Esophagus muscularis mucosa (tissue), 4 donors: ENCODE results near the gene RPRML. TPM values are rescaled to one million over a fixed set of nuclear protein-coding genes. Genes with fewer than 3 reads are reported as not detected.

Experiments
- DNase-seq: peaks from one replicate; pipeline ENCODE4 v3.0.0-alpha.2; 2017; ENCODE audit errors: extremely low spot score
- H3K27ac ChIP-seq, 4 donors: fragments of 200-600 bp; sonication (generic); replicated peaks in 1 of 4; 1 replicate in 3 of 4; 2 replicates in 1 of 4; pipeline ENCODE4 v1.5.1; 2016 to 2019; ENCODE audit warnings: mild to moderate bottlenecking in 1 of 4
- H3K27me3 ChIP-seq, 4 donors: fragments of 200-600 bp; sonication (generic); one replicate each; pipeline versions ENCODE4 v1.5.1 to v1.6.0; 2016 to 2019
- H3K36me3 ChIP-seq, 4 donors: fragments of 200-600 bp; sonication (generic); one replicate each; pipeline ENCODE4 v1.5.1; 2016 to 2019
- H3K4me1 ChIP-seq, 4 donors: fragments of 200-600 bp; sonication (generic); one replicate each; pipeline ENCODE4 v1.5.1; 2016 to 2019
- H3K4me3 ChIP-seq, 4 donors: fragments of 200-600 bp; sonication (generic); 1 replicate in 2 of 4; 2 replicates in 2 of 4; pipeline ENCODE4 v1.5.1; 2016 to 2019; ENCODE audit warnings: mild to moderate bottlenecking in 4 of 4, moderate library complexity in 1 of 4
- H3K9me3 ChIP-seq, 4 donors: fragments of 200-600 bp; sonication (generic); 1 replicate in 3 of 4; 2 replicates in 1 of 4; pipeline ENCODE4 v1.5.1; 2016 to 2019
- EP300 ChIP-seq: sonication (generic); formaldehyde crosslinking; IDR thresholded peaks from one replicate; pipeline ENCODE4 v1.6.1; 2017; ENCODE audit warnings: antibody characterized with exemption
- POLR2A ChIP-seq: fragments of 450-650 bp; IDR thresholded peaks from one replicate; pipeline ENCODE4 v1.6.1; 2017; ENCODE audit warnings: antibody characterized with exemption, moderate library complexity, mild to moderate bottlenecking, low read depth
- POLR2AphosphoS5 ChIP-seq, 2 donors: sonication (generic); formaldehyde crosslinking; IDR thresholded peaks; one replicate each; pipeline ENCODE4 v1.6.1; 2017; ENCODE audit warnings: antibody characterized with exemption in 2 of 2
- WGBS: methylation state at CpG from one replicate; pipeline ENCODE4 v1.1.5; 2018; 5-methylcytosine and 5-hydroxymethylcytosine counted together
- intact Hi-C: fragments of 100-400 bp; cut with DNase I; formaldehyde crosslinking; loops from one replicate; pipeline ENCODE4 v1.15.1; 2023
- total RNA-seq, 4 donors: library from RNA; depleted of rRNA; stranded (reverse); fragments of >200 nt; gene quantifications; one replicate each; pipeline versions ENCODE4 v1.1.0 to v1.2.1, GENCODE V29; 2016
- TF ChIP-seq, protein P1 (sequence below), 3 experiments: fragments of 200-600 bp in 2 of 3; fragments of 450-650 bp in 1 of 3; sonication (generic) in 2 of 3; IDR thresholded peaks; one replicate each; pipeline ENCODE4 v1.5.1; 2017 to 2019; ENCODE audit warnings: antibody characterized with exemption in 3 of 3, mild to moderate bottlenecking in 2 of 3, moderate library complexity in 1 of 3

Gene RPRML
- total RNA-seq, 4 donors from 2014 or later, result 0.26 to 0.50 TPM; not detected in 2

DNA sequence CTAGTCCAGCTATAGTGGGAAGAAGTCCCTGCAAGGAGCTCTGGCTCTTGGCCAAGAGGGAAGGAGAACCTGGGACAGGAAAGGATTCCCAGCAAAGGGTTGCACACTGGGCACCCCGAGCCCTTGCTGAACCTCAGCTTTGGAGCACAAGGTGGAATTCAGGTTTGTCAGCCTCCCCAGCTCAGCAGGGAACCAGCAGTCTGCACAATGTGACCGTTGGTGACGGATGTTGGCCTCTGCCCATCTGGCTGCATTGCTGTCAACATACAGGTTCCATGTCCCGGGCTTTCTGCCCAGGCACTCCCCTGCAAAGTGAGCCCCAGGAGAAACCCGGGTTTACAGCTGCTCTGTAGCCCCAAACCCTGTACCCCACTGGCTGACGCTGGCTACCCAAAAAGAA is 6.7 kb downstream of the RPRML start:
- peaks cover 0 to 28% (median 5%) of the 10 kb centered on the region in 4 donors for H3K27me3 ChIP-seq
- H3K36me3 ChIP-seq, result peaks cover 0 to 25% (median 10%) of the 10 kb centered on the region in 4 donors
- no peaks in the 10 kb centered on the region for H3K9me3 ChIP-seq
- TF ChIP-seq, protein P1, sequence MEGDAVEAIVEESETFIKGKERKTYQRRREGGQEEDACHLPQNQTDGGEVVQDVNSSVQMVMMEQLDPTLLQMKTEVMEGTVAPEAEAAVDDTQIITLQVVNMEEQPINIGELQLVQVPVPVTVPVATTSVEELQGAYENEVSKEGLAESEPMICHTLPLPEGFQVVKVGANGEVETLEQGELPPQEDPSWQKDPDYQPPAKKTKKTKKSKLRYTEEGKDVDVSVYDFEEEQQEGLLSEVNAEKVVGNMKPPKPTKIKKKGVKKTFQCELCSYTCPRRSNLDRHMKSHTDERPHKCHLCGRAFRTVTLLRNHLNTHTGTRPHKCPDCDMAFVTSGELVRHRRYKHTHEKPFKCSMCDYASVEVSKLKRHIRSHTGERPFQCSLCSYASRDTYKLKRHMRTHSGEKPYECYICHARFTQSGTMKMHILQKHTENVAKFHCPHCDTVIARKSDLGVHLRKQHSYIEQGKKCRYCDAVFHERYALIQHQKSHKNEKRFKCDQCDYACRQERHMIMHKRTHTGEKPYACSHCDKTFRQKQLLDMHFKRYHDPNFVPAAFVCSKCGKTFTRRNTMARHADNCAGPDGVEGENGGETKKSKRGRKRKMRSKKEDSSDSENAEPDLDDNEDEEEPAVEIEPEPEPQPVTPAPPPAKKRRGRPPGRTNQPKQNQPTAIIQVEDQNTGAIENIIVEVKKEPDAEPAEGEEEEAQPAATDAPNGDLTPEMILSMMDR (IDR thresholded peaks at IDR 0.05), result no peak
- TF ChIP-seq POLR2A, result no peak
- TF ChIP-seq EP300, result no peak
- TF ChIP-seq POLR2AphosphoS5 (IDR thresholded peaks at IDR 0.05), result no peak
- intact Hi-C loops, result no loop called here
- no peaks in the 10 kb centered on the region for H3K4me1 ChIP-seq
- no peak overlapping the region for H3K27ac ChIP-seq
- 70% methylated on average over 4 of the region's 6 CpGs for WGBS
- no peak for DNase-seq
- H3K4me3 ChIP-seq, result no peak overlapping the region

DNA sequence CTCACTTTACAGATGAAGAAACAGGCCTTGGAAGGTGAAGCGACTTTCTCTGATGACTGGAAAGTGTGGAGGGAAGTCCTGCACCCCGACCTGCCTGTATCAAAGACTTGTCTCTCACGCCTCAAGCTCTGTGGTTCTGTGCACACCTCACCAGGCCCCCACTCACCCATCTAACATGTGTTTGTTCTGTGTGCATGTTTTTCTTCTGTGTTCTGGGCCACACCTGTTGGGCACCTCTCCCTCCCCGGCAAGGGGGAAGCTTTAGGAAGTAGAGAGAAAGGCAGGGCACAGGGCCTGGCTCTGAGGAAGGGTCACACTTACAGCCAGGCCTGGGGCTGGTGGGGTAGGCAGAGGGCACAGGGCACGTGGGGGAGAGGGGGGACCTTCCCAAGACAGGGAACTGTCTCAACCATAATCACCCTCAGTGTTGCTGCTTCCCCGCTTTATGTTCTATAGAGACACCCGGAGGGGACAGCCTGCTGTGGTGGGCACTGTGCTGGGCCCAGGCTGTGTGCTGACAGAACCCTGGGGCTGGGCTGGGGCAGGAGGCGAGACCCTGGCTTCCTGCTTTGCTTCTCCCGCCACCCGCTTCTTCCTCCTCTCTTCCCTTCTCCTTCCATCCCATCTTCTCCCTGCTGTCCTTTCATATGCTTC is 7.3 kb downstream of the RPRML start:
- Histone ChIP-seq H3K36me3 (peaks cover 0 to 31% (median 14%) of the 10 kb centered on the region in 4 donors), H3K4me3 (no peak overlapping the region), H3K4me1 (no peaks in the 10 kb centered on the region), H3K27ac (no peak overlapping the region), H3K27me3 (peaks cover 0 to 22% (median 4%) of the 10 kb centered on the region in 4 donors), H3K9me3 (no peaks in the 10 kb centered on the region)
- TF ChIP-seq EP300 (no peak), POLR2A (no peak), POLR2AphosphoS5 (IDR thresholded peaks at IDR 0.05) (no peak)
- TF ChIP-seq, protein P1 (IDR thresholded peaks at IDR 0.05), result no peak
- no peak for DNase-seq
- intact Hi-C loops, result no loop called here
- 79% methylated on average over 10 of the region's 10 CpGs for WGBS

DNA sequence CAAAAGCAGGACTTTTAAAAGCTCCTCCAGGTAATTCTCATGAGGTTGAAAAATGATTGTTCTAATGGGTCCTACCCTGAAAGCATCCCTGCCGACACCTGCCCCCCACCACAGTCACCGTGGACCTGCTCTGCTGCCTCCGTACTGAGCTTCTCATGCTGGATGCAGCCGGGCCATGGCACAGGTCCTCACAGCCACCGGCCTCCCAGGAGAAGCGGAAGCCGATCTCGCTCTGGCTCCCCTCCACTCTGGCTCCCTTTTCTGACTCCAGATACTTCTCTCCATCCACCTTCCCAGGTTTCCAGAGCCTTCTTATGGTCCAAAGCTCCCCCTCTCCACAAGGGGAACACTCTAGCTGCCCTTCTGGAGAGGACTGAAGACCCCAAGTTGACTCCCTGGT is 10.2 kb downstream of the RPRML start:
- Histone ChIP-seq H3K4me1 (no peaks in the 10 kb centered on the region), H3K27ac (no peak overlapping the region), H3K9me3 (no peaks in the 10 kb centered on the region), H3K4me3 (no peak overlapping the region), H3K36me3 (peaks cover 0 to 38% (median 15%) of the 10 kb centered on the region in 4 donors), H3K27me3 (no peaks in the 10 kb centered on the region)
- 94% methylated on average over 8 of the region's 8 CpGs for WGBS
- DNase-seq, result no peak
- intact Hi-C loops, result no loop called here
- TF ChIP-seq POLR2AphosphoS5 (IDR thresholded peaks at IDR 0.05) (no peak), EP300 (no peak), POLR2A (no peak)
- TF ChIP-seq, protein P1 (IDR thresholded peaks at IDR 0.05), result no peak

DNA sequence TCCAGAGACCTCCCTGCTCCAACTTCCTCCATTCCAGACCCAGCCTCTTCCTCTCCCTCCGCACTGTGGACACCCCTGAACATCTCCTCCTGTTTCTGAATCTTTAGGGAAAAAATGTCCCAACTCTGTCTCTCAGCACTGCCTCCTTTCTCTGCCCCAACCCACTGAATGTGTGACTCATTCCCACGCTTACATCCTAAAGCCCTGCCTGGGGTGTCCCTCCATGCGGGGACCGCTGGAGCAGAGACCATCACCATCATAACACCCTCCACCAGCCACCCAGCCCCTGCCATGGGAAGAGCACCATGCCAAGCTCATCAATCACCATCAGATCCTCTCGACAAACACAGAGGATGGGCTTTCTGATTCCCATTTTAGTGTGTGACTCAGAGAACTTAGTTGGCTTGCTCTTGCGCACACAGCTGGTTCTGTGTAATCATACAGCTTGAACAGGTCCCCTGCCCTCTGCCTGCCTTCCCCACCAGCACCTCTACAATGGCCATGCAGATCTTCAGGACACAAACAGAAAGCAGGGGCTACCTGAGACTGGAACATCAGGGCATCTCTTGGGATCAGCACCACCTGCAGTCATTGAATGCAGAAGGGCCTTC is 10.7 kb downstream of the RPRML start:
- intact Hi-C loops, result no loop called here
- Histone ChIP-seq H3K27me3 (no peaks in the 10 kb centered on the region), H3K9me3 (no peaks in the 10 kb centered on the region), H3K4me1 (no peaks in the 10 kb centered on the region), H3K27ac (no peak overlapping the region), H3K4me3 (no peak overlapping the region), H3K36me3 (peaks cover 0 to 38% (median 15%) of the 10 kb centered on the region in 4 donors)
- 89% methylated on average over 6 of the region's 6 CpGs for WGBS
- TF ChIP-seq POLR2AphosphoS5 (IDR thresholded peaks at IDR 0.05), result no peak
- TF ChIP-seq, protein P1 (IDR thresholded peaks at IDR 0.05), result no peak
- TF ChIP-seq EP300, result no peak
- TF ChIP-seq POLR2A, result no peak
- DNase-seq, result no peak
